ENCODE measurements around the gene SIPA1L3.

- TF ChIP-seq EZH2 (IDR thresholded peaks at IDR 0.05; ENCODE audit: borderline replicate concordance, low read depth, low read length, poor library complexity, severe bottlenecking) = no peak
- no peak for TF ChIP-seq CTCF (conservative IDR thresholded peaks at IDR 0.05; ENCODE audit: low read depth, low read length)
Measured at GRCh38 chr19:38056646-38057045, 149.6 kb downstream of the SIPA1L3 start.

Measured in A673 (cell line).